ENCODE results near the gene OR5M3.

DNA sequence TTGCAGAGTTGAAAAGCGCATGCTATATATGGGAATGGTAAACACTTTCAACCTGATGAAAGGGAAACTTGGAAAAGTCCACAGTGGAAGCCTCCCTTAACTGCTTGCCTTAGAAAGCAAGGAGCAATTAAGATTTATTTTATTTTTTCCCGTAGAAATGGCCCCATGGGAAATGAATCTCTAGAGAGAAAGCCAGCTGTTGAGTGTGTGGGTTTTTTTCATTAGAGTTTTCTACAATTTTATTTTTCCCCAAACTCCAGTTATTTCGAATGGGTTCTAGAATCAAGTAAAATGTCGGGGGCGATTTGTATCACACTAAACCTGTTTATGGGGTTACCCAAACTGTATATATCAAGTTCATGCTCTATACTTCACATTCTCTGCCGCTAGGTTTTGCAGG lies at the start of gene OR5M3:
- TF ChIP-seq, protein P1, sequence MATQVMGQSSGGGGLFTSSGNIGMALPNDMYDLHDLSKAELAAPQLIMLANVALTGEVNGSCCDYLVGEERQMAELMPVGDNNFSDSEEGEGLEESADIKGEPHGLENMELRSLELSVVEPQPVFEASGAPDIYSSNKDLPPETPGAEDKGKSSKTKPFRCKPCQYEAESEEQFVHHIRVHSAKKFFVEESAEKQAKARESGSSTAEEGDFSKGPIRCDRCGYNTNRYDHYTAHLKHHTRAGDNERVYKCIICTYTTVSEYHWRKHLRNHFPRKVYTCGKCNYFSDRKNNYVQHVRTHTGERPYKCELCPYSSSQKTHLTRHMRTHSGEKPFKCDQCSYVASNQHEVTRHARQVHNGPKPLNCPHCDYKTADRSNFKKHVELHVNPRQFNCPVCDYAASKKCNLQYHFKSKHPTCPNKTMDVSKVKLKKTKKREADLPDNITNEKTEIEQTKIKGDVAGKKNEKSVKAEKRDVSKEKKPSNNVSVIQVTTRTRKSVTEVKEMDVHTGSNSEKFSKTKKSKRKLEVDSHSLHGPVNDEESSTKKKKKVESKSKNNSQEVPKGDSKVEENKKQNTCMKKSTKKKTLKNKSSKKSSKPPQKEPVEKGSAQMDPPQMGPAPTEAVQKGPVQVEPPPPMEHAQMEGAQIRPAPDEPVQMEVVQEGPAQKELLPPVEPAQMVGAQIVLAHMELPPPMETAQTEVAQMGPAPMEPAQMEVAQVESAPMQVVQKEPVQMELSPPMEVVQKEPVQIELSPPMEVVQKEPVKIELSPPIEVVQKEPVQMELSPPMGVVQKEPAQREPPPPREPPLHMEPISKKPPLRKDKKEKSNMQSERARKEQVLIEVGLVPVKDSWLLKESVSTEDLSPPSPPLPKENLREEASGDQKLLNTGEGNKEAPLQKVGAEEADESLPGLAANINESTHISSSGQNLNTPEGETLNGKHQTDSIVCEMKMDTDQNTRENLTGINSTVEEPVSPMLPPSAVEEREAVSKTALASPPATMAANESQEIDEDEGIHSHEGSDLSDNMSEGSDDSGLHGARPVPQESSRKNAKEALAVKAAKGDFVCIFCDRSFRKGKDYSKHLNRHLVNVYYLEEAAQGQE (IDR thresholded peaks at IDR 0.05; ENCODE audit: insufficient replicate concordance, low read depth) = no peak
- TF ChIP-seq, protein P2, sequence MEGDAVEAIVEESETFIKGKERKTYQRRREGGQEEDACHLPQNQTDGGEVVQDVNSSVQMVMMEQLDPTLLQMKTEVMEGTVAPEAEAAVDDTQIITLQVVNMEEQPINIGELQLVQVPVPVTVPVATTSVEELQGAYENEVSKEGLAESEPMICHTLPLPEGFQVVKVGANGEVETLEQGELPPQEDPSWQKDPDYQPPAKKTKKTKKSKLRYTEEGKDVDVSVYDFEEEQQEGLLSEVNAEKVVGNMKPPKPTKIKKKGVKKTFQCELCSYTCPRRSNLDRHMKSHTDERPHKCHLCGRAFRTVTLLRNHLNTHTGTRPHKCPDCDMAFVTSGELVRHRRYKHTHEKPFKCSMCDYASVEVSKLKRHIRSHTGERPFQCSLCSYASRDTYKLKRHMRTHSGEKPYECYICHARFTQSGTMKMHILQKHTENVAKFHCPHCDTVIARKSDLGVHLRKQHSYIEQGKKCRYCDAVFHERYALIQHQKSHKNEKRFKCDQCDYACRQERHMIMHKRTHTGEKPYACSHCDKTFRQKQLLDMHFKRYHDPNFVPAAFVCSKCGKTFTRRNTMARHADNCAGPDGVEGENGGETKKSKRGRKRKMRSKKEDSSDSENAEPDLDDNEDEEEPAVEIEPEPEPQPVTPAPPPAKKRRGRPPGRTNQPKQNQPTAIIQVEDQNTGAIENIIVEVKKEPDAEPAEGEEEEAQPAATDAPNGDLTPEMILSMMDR (IDR thresholded peaks at IDR 0.05; ENCODE audit: insufficient read depth, low read length) = no peak
